ENCODE results near the gene STN1.

DNA sequence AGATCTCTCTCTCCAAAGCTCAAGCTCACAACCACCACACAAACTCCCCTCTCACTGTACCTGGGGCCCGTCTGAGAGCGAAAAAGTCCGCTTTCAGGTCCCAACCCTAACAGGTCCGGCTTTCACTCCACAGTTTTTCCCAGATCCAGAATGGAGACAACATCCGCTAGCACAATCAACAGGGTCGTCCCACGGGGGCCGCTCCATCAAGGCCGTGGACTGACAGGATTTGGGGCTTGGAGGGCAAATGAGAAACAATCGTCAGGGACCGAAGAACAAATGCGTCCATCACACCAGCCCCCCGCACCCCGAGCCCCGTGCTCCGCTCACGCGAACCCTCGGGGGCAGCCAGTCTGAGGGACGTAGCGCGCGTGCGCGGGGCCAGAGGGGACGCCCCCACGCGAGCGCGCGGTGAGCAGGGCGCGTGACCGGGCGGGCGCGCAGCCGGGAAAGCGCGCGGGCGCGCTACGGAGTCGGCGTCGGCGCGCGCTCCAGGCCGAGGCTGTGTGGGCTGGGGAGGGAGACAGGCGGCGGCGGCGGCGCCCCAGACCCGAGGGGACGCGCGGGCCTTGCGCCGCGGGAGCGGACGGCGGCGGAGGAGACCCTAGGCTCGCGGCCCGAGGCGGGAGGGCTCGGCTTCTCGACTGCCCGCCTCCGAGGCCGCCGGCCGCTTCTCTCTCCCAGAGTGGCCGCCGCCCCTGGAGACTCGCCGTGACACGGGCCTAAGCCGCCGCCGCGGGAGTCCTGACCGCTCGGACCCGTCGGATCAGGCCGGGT lies 48.9 kb upstream of the STN1 start, which contains the start of gene SLK:
- TF ChIP-seq, protein P1, sequence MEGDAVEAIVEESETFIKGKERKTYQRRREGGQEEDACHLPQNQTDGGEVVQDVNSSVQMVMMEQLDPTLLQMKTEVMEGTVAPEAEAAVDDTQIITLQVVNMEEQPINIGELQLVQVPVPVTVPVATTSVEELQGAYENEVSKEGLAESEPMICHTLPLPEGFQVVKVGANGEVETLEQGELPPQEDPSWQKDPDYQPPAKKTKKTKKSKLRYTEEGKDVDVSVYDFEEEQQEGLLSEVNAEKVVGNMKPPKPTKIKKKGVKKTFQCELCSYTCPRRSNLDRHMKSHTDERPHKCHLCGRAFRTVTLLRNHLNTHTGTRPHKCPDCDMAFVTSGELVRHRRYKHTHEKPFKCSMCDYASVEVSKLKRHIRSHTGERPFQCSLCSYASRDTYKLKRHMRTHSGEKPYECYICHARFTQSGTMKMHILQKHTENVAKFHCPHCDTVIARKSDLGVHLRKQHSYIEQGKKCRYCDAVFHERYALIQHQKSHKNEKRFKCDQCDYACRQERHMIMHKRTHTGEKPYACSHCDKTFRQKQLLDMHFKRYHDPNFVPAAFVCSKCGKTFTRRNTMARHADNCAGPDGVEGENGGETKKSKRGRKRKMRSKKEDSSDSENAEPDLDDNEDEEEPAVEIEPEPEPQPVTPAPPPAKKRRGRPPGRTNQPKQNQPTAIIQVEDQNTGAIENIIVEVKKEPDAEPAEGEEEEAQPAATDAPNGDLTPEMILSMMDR (IDR thresholded peaks at IDR 0.05; ENCODE audit: low read length) = no peak
- no peak for TF ChIP-seq EZH2 (IDR thresholded peaks at IDR 0.05; ENCODE audit: borderline replicate concordance, low read length)

All from OCI-LY1 (cell line).